NCI-H1105 treated with DMSO at 0.1 percent for 48 hours (cell line): ENCODE data around the gene ART4.

Source experiments
- DNase-seq: peaks from one replicate; lab custom pipeline; 2025; lab: John Stamatoyannopoulos, UW

ART4 gene

DNA sequence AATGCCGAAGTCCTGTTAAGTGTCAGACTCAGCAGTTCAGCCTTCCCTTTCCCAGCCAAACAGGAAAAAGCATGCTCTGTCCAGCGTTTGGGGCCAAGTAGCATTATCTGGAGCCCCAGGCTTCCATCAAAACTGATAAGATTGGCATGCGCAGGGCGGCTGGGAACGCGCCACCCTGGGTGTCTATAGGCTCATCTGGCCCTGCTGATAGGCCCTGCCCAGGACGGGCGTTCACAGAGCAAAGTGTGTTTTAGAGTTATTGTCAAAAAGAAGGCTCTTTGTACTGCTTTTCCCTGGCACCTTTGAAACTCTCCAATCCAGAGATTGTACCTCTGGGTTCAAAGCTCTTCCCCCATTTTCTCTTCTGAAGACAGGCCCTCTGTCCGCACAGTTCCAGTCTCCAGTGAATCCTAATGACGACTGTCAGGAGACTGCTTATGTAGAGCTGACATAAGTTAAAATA is at the start of gene ART4:
Gene ART4, minus strand, starts transcription at position 102 of the 463 bp plus-strand sequence. CDS start 413 bp downstream, outside the sequence.
- DNase-seq, result no peak

DNA sequence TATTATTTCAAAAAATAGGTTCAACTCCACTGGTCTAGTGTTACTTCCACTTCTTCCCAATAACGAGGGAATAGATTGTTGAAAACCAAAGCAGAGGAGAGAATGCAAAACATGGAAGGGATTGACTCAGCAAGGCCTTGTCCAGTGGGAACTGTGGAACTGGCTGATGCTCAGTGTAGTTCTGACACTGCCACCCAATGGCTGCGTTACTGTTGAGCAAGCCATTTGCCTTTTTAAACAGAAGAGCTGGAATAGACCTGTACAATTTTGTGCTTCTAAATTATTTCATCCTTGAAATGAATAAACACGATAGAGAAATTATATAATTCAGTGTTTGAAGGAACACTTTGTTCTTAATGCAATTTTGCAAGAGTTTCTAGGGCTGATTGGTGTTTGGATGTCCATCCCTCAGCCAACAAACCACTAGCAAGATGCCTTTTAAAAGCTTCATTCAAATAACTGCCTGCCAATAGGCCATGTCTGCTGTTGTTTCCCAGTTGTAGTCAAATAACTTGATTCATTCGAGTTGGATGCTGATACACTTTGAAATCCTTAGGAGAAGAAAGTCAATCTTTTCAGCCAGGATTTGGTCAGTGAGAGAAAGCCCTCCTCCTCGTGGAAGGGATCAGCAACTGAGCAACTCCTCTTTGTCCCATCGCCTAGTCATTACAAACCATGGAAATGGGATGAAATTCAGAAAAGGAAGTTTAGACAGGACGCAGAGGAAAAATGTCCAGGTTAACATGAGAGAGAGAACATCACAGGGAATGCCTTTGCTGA is 49.6 kb upstream of the ART4 start:
- no peak for DNase-seq

DNA sequence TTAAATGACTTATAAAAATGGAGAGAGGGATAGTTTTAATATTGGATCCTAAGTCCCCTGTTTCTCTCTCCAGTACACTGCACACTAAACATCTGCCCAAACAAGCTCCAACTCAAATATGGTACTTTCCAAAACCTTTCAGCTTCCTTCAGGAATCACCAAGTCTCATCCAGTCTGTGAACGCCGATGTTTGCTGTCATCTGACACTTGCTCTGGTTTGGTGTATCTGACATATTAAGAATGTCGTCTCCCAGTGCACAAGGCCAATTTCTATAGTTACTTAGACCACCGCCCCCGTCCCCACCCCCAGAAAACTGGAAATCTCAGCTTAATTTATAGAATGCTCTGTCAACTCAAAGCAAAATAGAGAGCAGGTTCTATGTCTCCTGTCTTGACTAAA is 47.4 kb upstream of the ART4 start:
- no peak for DNase-seq

DNA sequence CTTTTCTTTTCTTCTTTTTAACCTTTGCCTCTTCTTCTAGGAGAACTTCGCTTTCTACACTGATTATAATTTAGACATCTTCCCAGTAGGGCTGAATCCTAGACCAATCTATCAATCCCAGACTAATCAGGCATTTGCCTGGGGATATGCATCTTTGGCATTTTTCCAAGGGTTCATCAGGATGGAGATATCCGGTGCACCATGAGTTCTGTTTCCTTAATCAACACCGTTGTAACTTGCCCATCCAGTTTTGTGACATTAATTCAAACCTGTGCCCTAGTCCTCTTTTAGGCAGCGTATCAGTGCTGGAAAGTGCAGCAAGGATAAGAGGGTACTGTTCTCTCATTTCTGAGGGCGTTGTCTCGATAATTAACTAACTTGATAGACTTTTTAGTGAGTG is 42.9 kb upstream of the ART4 start:
- DNase-seq, result peak; percentile 84

GRCh38 chr12:14885718-14886221 is 42.4 kb upstream of the ART4 start, which contains the start of gene MGP:
Gene MGP (minus strand): TSS chr12:14885854. CDS start chr12:14885791, 63 bp downstream.
- DNase-seq, result peak; percentile 21

DNA sequence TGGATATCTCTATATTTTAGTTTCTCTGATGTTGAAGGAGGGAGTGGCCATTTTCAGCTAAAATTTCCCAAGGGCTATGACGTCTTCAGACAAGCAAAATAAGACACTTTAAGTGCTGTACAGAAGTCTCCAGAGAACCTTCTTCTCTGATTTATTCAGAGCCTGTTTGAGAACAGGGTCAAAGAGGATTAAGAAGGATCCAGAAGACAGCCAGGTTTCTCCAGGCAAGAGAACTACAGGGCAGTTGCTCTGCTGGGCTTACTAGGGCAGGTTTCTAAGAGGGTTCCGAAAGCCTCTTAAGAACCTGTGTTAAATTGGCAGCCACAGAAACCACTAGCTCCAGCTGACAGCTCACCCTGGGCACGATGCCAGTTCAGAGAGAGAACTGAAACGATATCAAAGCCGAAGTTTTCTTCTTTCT is 41.1 kb upstream of the ART4 start:
- DNase-seq, result peak; percentile 90

DNA sequence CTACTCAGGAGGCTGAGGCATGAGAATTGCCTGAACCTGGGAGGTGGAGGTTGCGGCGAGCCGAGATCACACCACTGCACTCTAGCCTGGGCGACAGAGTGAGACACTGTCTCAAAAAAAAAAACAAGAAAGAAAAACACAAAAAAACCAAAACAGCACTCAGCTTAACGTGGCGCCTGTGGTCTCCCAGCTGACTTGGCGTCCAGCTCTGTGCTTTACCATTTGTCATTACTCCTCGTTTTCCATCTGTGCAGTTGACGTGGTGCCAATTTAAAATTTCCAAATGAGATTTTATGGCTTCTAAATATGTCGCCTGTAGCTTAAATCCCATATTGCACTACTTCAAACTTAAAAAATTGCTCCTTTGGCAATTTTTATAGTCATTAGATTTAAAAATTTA is 40.4 kb upstream of the ART4 start:
- DNase-seq, result peak; percentile 61

GRCh38 chr12:14880890-14881453 is 37.6 kb upstream of the ART4 start:
- DNase-seq, result no peak

DNA sequence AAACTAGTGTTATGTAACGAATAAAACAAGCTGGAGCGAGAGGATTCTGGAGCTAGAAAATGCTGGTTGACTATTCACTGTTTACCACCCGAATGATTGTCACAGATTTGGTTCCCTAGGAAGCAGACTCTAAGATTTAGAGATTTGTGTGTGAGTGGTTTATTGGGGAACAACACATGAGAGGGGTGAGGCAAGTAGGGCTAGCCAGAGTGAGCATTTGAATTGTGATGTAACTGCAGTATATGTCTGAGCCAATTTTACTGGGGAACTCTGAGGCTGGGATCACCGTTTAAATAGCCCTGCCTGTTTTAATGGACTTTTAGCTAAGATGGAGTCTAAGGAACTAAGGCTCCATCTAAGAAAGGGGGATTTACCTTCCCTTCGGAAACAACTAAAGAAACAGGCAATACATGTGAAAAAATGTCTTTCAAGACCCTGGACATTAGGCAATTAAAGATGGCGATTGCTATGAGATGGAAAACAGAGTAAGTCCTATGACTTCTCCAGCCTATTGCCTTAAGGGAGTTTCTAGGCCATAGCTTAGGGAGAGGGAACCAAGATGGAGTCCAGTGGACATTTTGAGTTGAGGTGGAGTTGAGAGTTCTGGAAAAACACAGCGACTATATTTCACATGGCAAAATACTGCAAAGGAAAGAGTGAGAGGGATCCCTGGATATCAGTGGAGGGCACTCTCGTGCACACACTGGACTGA is 36.1 kb upstream of the ART4 start:
- no peak for DNase-seq

- DNase-seq, result no peak
Measured at GRCh38 chr12:14878488-14878887, 35.2 kb upstream of the ART4 start.

- no peak for DNase-seq
Measured at GRCh38 chr12:14876833-14877232, 33.5 kb upstream of the ART4 start.

- no peak for DNase-seq
Measured at GRCh38 chr12:14874882-14875281, 31.6 kb upstream of the ART4 start.

- DNase-seq, result no peak
Measured at GRCh38 chr12:14873440-14874185, 30.3 kb upstream of the ART4 start.

DNA sequence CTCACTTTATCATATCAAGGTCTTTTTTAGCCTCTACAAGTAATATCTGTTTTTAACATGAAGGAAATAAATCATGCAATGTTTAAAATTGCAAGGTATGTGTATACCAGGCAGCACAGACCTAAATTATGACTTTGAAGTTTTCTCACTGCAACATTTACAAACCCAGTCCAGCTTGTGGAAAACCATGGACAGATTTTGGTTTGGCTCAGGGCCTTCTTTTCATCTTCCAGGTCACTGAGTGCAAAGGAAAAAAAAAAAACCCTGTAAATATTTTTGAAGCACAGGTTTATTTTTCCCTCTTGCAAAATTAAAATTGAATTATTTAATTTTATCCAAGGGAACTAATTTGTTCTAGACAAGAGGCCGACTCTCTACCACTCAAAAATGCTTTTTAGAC is 28.6 kb upstream of the ART4 start:
- DNase-seq, result no peak

DNA sequence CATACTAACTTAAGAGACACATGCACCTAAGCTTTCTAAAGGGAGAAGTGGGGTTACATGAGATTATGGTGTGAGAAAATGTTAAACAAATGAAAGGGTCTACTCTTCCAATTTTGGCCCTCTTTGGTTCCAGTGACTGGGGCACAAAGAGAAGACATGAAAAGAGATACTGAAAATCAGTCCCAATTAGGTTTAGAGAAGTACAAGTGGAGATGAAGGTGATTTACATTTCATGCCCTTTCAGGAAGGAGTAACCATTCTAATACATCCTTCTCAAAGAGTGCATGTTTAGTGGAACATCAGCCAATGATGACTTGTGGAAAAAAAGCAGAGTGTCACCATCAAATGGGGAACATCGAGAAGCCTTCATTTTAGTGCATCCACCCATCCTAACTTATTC is 27.9 kb upstream of the ART4 start:
- no peak for DNase-seq

DNA sequence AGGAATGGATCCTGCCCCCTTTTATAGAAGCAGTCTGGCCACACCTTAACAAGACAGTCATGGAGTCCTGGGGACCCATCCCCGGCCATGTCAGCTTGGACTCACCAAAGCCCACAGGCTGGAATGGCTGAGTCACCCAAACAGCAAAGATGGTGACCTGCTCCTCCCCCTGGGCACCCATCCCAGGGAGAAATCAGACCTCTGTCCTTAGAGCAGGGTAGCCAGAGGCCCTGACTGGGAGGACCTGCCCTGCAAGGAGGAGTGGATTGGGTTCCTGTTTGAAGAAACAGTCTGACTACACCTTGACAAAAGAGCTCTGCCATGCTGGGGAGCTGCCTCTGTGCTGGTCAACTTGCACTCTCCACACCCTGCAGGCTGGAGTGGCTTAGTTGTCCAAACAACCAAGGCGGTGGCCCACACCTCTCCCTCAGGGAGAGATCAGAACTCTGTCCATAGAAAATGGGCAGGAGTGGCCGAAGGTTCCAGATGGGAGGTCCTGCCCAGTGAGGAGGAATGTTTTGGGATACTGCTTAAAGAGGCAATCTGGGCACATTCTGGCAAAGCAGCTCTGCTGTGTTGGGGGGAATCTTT is 25.7 kb upstream of the ART4 start:
- no peak for DNase-seq

- DNase-seq, result no peak
Measured at GRCh38 chr12:14860490-14860889, 17.2 kb upstream of the ART4 start.

GRCh38 chr12:14858513-14858912 is 15.2 kb upstream of the ART4 start:
- DNase-seq, result no peak

GRCh38 chr12:14854586-14855183 is 11.4 kb upstream of the ART4 start:
- DNase-seq, result no peak

DNA sequence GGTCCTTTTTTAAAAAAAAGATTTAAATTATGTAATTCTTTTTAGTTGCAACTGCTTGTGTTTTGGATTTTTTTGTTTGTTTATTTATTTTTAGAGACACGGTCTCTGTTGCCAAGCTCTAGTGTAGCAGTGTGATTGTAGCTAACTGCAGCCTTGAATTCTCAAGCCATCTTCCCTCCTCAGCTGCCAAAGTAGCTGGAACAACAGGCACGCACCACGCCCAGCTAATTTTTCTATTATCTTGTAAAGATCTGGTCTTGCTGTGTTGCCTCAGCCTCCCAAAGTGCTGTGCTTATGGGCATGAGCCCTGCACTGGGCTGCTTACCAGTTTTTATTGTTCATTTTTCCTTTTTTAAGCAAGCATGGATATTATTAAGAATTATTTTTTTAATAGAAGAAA is 10.6 kb upstream of the ART4 start:
- DNase-seq, result no peak

DNA sequence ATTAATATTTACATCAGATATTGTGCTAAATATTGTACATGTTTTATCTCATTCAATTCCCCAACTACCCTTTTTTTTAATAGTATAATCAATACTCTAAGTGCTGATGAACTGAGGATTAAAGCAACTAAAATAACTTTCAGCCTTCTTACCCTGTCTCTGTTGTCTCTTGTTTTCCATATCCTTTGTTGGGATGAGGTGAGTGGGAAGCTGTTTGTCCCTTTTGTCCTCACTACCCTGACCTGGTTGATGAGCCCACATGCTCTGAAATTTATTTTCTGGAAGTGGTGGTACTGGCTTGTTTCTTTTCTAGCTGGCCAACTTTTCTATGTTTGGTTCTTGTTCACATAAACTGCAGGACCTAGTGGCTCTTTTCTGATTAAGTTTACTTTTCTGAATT is 9.6 kb upstream of the ART4 start:
- DNase-seq, result no peak
